Activated naive CD8-positive, alpha-beta T cell treated with anti-CD3 and anti-CD28 coated beads, Interleukin-2, amount 10 ng/mL, durations not matched to agents 7 days and 5 days (primary cell): ENCODE measurements around the gene SNX3. TPM values are rescaled to one million over a fixed set of nuclear protein-coding genes. Genes with fewer than 3 reads are reported as not detected.
"Not testable (repeated sequence)": the region's sequence is repeated elsewhere in the genome, so short reads cannot be mapped to it uniquely, and the experiment has no call there.

Source experiments
- ATAC-seq: fragments of 150-1000 bp; cut with Tn5 transposase; one replicate; pipeline ENCODE4 v1.10.0; 2021; ENCODE audit warnings: low read depth, moderate library complexity
- POLR2A ChIA-PET: fragments of 350-600 bp; sonication (Branson Sonifier 250); formaldehyde crosslinking; loops from one replicate; lab custom pipeline; 2021; ENCODE audit warnings: antibody characterized with exemption; lab: Charles Lee
- DNase-seq: peaks from one replicate; pipeline ENCODE4 v3.0.0; 2021
- H3K27ac Mint-ChIP-seq: one replicate; pipeline ENCODE4 v1.8.0; 2022; ENCODE audit warnings: mild to moderate bottlenecking, mixed read lengths
- H3K27me3 Mint-ChIP-seq: one replicate; pipeline ENCODE4 v1.8.0; 2022; ENCODE audit warnings: mild to moderate bottlenecking, moderate library complexity, mixed read lengths
- H3K36me3 Mint-ChIP-seq: one replicate; pipeline ENCODE4 v1.8.0; 2021; ENCODE audit warnings: mild to moderate bottlenecking, mixed read lengths
- H3K4me1 Mint-ChIP-seq: one replicate; pipeline ENCODE4 v1.8.0; 2021; ENCODE audit warnings: mixed read lengths
- H3K4me3 Mint-ChIP-seq: one replicate; pipeline ENCODE4 v1.8.0; 2022; ENCODE audit warnings: mild to moderate bottlenecking, moderate library complexity, mixed read lengths
- H3K9me3 Mint-ChIP-seq: one replicate; pipeline ENCODE4 v1.8.0; 2021; ENCODE audit warnings: mixed read lengths
- total RNA-seq, 2 experiments: library from RNA; stranded (reverse); gene quantifications; one replicate each; pipeline ENCODE4 v1.2.3, GENCODE V29; 2021

Gene SNX3
- 10 to 100 TPM; 85.0 to 92.5 TPM for total RNA-seq

DNA sequence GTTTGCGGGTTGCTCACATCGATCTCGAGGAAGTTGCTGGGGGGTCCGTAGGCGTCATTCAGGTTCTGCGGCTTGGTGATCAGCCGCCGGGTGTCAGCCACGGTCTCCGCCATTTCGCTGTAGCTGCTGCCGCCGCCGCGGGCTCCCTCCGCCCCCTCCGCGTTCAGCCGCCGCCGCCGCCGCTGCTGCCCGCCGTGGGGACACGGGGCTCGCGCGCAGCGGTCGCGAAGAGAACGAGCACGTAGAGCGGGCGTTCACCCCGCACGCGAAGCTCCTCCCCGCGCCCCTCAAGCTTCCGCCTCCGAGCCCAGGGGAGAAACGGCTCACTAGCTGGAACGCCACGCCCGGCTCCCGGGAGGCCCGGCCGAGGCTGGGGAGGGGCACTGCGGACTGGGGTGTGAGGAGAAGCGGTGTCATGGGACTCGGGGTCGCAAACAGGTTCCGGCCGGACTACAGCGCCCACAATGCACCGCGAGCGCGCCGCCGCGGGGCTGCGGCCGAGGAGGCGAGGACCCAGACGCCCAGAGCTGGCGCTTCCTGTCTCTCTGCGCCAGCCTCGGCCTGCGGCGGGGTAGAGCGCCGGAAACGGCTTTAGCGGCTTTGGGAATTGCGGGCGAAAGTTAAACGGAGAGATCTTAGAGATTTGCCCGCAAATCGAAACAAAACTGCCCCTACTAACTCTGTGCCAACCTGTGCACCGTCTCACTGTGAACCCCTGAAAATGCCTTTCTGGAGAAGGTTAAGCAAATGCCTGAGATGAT, at the start of gene SNX3:
Gene SNX3 (minus strand): TSS at position 232 of the 761 bp plus-strand sequence. CDS start 119 bp downstream, at position 113.
- DNase-seq, result peak; percentile 94
- H3K4me1 Mint-ChIP-seq, result peaks cover 19% of the 10 kb centered on the region
- peaks cover 5% of the 10 kb centered on the region for H3K36me3 Mint-ChIP-seq
- no peaks in the 10 kb centered on the region for H3K9me3 Mint-ChIP-seq
- POLR2A ChIA-PET, result interaction anchor here (0.8 to 2.5 kb wide), 17 partner anchors 12 to 802 kb away, joined by 3 to 32 read pairs (median 4); partner anchors contain the start of genes AFG1L and PDSS2
- peaks cover 4% of the 10 kb centered on the region for H3K27me3 Mint-ChIP-seq
- H3K27ac Mint-ChIP-seq, result peak within 1 kb of the TSS; percentile 89
- H3K4me3 Mint-ChIP-seq, result peak within 1 kb of the TSS; percentile 84
- peak; percentile 88 for ATAC-seq

DNA sequence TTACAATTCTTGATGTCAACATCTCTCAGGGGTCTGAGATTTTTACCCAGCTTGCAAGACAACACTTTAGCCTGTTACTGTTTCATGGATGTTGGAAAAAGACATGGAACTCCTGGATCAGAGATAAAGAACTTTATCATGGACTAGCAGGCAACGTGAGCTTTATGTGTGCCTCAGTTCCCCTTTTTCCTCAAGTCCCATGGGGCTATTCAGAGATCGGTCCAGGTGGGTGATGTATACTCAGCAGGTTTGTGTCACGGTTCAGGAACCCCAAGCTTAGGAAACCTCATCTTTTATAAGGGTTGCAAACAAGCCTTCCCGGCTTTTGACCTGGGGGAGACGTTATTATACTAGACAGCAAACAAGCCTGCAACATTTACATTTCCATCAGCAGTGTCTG, 49.0 kb upstream of the SNX3 start:
- Mint-ChIP-seq H3K27me3 (no peaks in the 10 kb centered on the region), H3K4me1 (peaks cover 7% of the 10 kb centered on the region), H3K27ac (no peak overlapping the region), H3K9me3 (no peaks in the 10 kb centered on the region), H3K36me3 (peaks cover 2% of the 10 kb centered on the region), H3K4me3 (no peak overlapping the region)
- ATAC-seq, result no peak
- no peak for DNase-seq
- POLR2A ChIA-PET, result no interaction called here

DNA sequence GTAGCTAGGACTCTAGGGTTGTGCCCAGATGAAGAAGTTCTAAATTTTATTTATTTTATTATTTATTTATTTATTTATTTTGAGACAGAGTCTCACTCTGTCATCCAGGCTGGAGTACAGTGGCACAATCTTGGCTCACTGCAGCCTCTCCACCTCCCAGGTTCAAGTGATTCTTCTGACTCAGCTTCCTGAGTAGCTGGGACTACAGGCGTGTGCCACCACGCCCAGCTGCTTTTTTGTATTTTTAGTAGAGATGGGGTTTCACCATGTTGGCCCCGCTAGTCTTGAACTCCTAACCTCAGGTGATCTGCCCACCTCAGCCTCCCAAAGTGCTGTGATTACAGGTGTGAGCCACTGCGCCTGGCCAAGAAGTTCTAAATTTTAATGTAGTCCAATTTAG, 47.8 kb upstream of the SNX3 start:
- H3K4me3 Mint-ChIP-seq, POLR2A ChIA-PET, DNase-seq, H3K36me3 Mint-ChIP-seq, H3K4me1 Mint-ChIP-seq, H3K27ac Mint-ChIP-seq, H3K9me3 Mint-ChIP-seq, H3K27me3 Mint-ChIP-seq, ATAC-seq: not testable (repeated sequence)

DNA sequence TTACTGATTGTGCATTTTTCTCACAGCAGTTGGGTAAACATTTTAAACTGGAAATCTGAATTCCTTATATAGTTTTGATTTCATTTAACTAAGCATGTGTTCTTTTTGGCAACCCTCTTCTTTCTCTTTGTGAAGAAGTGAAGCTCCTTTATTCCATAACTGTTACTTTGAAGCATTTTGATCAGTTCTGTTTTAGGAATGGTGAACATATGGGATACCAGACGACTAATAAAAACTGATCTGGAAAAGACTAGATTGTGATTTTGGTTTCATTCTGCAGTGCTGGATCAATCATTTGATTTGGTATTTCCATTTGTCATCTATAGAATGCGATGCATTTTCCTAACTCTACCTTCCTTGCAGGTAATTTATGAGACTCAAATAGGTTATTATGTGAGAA, 43.8 kb upstream of the SNX3 start:
- POLR2A ChIA-PET, result no interaction called here
- Mint-ChIP-seq H3K4me3 (no peak overlapping the region), H3K27ac (no peak overlapping the region), H3K36me3 (no peaks in the 10 kb centered on the region), H3K9me3 (no peaks in the 10 kb centered on the region), H3K4me1 (peaks cover 7% of the 10 kb centered on the region), H3K27me3 (no peaks in the 10 kb centered on the region)
- no peak for ATAC-seq
- DNase-seq, result no peak

DNA sequence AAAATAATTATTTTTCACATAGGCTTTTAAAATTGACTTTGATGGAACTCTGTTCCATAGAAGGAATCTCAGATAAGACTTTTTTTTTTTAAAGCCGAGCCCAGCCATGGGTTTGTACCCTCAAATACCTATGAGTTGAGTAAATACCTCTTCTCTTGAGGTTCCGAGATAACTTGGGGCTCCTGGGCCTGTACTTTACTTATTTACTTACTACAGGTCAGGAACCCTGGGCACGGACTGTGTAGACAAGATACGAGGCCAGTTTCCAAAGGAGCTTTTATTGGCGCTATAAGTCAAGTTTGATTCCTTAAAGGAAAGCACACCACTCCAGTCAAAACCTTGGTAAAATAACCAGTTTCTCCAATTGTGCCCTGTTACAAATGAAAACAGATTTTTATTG, 41.5 kb upstream of the SNX3 start:
- Mint-ChIP-seq H3K4me1 (peaks cover 12% of the 10 kb centered on the region), H3K27ac (no peak overlapping the region), H3K27me3 (no peaks in the 10 kb centered on the region), H3K4me3 (no peak overlapping the region), H3K36me3 (no peaks in the 10 kb centered on the region), H3K9me3 (no peaks in the 10 kb centered on the region)
- ATAC-seq, result no peak
- POLR2A ChIA-PET, result no interaction called here
- DNase-seq, result no peak

DNA sequence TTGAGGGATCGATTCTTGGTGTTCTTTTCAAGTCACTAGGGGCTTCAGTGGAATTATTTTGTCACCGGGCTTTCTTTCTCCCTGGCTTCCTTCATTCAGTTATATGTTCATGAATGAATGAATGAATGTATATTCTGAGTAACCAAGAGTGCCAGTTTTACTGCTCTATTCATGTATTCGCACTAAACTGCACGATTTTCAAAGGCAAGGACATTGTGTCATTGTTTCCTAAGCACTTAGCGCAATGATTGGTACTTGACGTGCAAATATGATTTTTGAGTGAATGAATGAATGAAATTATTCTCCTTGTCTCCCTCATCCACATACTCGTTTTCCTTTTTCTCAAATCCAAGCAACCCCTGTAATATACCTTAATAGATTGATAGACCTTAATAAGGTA, 34.8 kb upstream of the SNX3 start:
- peak overlapping the region; percentile 95 for H3K4me3 Mint-ChIP-seq
- no peaks in the 10 kb centered on the region for H3K9me3 Mint-ChIP-seq
- ATAC-seq (no peak), DNase-seq (no peak)
- H3K36me3 Mint-ChIP-seq, result peaks cover 1% of the 10 kb centered on the region
- peaks cover 24% of the 10 kb centered on the region for H3K4me1 Mint-ChIP-seq
- peaks cover 7% of the 10 kb centered on the region for H3K27me3 Mint-ChIP-seq
- POLR2A ChIA-PET, result interaction anchor here (0.6 to 2.5 kb wide), 5 partner anchors 27 to 836 kb away, joined by 3 to 32 read pairs (median 3); partner anchors contain the start of genes PDSS2 and SNX3
- H3K27ac Mint-ChIP-seq, result peak overlapping the region; percentile 100

DNA sequence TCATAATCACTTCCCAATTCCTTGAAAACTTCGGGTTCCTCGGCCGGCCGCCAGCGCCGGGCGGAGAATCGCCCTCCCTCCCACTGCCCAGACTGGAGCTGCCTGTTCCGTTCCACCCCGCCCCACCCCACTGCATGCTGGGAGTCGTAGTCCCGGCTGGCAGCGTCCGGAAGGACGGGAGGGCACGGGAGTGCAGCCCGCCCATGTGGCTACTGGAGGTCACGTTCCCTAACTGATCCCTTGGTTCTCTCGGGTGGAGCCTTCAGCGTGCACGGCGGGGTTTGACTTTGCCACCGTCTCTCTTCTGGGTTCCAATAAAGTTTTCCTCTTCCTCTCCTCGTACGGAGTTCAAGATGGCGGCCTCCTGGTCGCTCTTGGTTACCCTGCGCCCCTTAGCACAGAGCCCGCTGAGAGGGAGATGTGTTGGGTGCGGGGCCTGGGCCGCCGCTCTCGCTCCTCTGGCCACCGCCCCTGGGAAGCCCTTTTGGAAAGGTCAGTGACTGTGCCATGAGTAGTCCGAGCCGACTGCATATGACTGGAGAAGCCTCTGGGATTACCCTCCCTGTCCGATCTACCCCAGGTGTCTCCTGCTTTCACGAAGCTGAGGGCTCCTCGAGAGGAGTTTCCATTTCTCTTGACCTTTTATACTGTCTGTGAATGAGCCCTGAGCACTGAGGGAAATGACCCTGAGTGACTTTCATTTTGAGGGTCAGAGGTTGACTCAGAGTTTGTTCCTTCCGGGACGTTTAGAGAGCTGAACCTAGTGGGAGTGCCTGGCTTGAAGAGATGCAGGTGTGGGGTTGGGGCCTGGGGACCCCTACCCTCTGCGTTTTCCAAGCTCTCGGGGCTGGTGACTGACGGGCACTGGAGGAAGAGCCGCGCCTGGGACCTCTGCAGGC, 34.1 kb upstream of the SNX3 start, which contains the start of gene AFG1L:
Gene AFG1L (plus strand): TSS at position 328 of the 899 bp plus-strand sequence. CDS start 26 bp downstream, at position 354.
- peak; percentile 90 for ATAC-seq
- Mint-ChIP-seq H3K9me3 (no peaks in the 10 kb centered on the region), H3K27me3 (peaks cover 7% of the 10 kb centered on the region), H3K4me3 (peak within 1 kb of the TSS; percentile 95), H3K27ac (peak within 1 kb of the TSS; percentile 100), H3K4me1 (peaks cover 24% of the 10 kb centered on the region), H3K36me3 (peaks cover 1% of the 10 kb centered on the region)
- DNase-seq, result peak; percentile 91
- POLR2A ChIA-PET, result interaction anchor here (0.7 to 2.5 kb wide), 6 partner anchors 26 to 836 kb away, joined by 3 to 32 read pairs (median 4); partner anchors contain the start of genes PDSS2 and SNX3

DNA sequence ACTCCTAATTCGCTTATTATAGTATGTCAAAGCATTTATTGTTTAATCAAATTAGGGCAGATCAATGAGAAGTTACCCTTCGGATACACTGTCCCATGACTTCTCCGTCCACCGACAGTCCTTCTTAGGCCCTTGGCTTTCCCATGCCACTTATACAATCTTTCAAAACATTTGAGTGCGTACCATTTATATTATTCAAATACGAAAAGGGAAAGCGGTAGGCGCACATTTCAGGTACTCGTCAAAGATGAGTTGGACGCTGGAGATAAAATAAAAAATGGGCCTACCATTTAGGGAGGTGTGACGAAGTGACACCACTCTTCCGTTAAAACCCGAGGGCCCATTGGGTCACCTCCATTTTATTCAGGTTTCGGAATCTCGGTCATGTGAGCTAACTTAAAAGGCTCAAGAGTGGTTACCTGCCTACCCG, 33.5 kb upstream of the SNX3 start:
- peak overlapping the region; percentile 95 for H3K4me3 Mint-ChIP-seq
- peaks cover 1% of the 10 kb centered on the region for H3K36me3 Mint-ChIP-seq
- peaks cover 7% of the 10 kb centered on the region for H3K27me3 Mint-ChIP-seq
- H3K27ac Mint-ChIP-seq, result peak overlapping the region; percentile 100
- H3K4me1 Mint-ChIP-seq, result peaks cover 22% of the 10 kb centered on the region
- POLR2A ChIA-PET, result interaction anchor here (1.0 to 2.5 kb wide), 4 partner anchors 33 to 337 kb away, joined by 3 to 32 read pairs (median 4); partner anchors contain the start of gene SNX3
- H3K9me3 Mint-ChIP-seq, result no peaks in the 10 kb centered on the region
- DNase-seq, result no peak
- peak; percentile 40 for ATAC-seq

DNA sequence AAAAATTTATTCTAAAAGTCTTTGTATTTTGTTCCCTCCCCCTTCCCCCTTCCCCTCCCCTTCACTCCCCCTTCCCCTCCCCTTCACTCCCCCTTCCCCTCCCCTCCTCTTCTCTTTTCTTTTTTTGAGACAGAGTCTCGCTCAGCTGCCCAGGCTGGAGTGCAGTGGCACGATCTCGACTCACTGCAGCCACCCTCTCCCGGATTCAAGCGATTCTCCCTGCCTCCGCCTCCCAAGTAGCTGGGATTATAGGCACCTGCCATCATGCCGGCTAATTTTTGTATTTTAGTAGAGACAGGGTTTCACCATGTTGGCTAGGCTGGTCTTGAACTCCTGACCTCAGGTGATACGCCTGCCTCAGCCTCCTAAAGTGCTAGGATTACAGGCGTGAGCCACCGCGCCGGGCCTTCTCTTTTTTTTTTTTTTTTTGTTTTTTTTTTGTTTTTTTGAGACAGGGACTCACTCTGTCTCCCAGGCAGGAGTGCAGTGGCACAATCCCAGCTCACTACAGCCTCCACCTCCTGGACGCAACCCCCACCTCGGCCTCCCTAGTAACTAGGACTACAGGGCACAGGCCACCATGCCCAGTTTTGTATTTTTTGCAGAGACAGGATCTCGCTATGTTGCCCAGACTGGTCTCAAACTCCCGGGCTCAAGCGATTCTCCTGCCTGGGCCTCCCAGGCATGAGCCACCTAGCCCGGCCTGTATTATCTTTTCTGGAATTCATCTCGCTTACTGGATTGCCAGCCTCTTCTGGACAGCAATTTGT, 32.9 kb upstream of the SNX3 start:
- Mint-ChIP-seq H3K4me1 (peaks cover 25% of the 10 kb centered on the region), H3K36me3 (peaks cover 1% of the 10 kb centered on the region), H3K27me3 (peaks cover 7% of the 10 kb centered on the region), H3K9me3 (no peaks in the 10 kb centered on the region), H3K4me3 (peak overlapping the region; percentile 95), H3K27ac (peak overlapping the region; percentile 100)
- ATAC-seq (no peak), DNase-seq (no peak)
- POLR2A ChIA-PET, result interaction anchor here (1.0 to 2.5 kb wide), 3 partner anchors 33 to 337 kb away, joined by 3 to 32 read pairs (median 4); partner anchors contain the start of gene SNX3

DNA sequence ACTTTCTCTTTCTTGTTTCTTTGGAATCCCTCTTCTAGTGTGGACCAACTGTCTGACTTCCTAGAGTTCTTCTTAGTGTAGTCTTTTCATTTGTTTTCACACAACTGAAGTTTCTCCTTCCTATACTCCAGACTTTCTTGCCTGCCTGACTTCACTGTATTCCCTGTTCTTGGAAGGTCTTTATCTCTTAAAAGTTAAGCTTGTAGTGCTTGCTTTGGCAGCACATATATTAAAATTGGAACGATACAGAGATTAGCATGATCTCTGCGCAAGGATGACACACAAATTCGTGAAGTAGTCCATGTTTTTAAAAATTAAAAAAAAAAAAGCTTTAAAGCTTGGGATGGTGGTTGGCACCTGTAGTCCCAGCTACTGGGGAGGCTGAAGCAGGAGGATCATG, 31.7 kb upstream of the SNX3 start:
- H3K9me3 Mint-ChIP-seq, H3K4me3 Mint-ChIP-seq, DNase-seq, ATAC-seq, H3K27me3 Mint-ChIP-seq, POLR2A ChIA-PET, H3K36me3 Mint-ChIP-seq: not testable (repeated sequence)
- Mint-ChIP-seq H3K4me1 (peaks cover 28% of the 10 kb centered on the region), H3K27ac (peak overlapping the region; percentile 45)

DNA sequence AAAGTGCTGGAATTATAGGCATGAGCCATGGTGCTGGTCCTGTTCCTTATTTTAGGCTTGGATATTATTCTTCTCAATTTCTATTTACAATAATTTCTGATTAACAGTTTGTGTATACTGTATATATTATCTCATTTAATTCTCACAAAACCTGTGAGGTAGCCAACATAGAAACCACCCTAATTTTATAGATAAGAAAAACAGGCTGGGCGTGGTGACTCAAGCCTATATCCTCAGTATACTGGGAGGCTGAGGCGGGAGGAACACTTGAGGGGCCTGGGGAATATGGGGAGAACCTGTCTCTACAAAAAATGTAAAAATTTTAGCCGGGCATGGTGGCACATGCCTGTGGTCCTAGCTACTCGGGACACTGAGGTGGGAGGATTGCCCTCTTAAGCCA, 30.3 kb upstream of the SNX3 start:
- POLR2A ChIA-PET, result interaction anchor here (1.0 kb wide), 1 partner anchor 30 kb away, joined by 5 read pairs; no protein-coding TSS in a partner anchor
- H3K27ac Mint-ChIP-seq, result no peak overlapping the region
- peaks cover 7% of the 10 kb centered on the region for H3K27me3 Mint-ChIP-seq
- H3K36me3 Mint-ChIP-seq, result peaks cover 3% of the 10 kb centered on the region
- H3K4me1 Mint-ChIP-seq, result peaks cover 37% of the 10 kb centered on the region
- ATAC-seq (no peak), DNase-seq (no peak)
- H3K9me3 Mint-ChIP-seq, result no peaks in the 10 kb centered on the region
- H3K4me3 Mint-ChIP-seq, result no peak overlapping the region

DNA sequence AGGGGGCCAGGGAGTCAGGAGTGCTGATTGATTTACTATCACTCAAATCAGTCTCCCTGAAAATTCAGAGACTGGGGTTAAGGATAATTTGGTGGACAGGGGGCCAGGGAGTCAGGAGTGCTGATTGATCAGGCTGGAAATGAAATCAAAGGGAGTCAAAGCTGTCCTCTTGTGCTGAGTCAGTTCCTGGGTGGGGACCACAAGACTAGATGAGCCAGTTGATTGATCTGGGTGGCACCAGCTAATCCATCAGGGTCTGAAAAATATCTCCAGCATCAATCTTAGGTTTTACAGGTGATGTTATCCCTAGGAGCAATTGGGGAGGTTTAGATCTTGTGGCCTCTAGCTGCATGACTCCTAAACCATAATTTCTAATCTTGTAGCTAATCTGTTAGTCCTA, 27.9 kb upstream of the SNX3 start:
- ATAC-seq, result no peak
- H3K36me3 Mint-ChIP-seq, result peaks cover 3% of the 10 kb centered on the region

More for the DNA sequence above, 27.9 kb upstream of the SNX3 start:
- POLR2A ChIA-PET, result interaction anchor here (0.5 to 0.9 kb wide), 2 partner anchors 20 to 631 kb away, joined by 3 read pairs; no protein-coding TSS in a partner anchor
- Mint-ChIP-seq H3K27me3 (peaks cover 8% of the 10 kb centered on the region), H3K4me1 (peaks cover 26% of the 10 kb centered on the region), H3K27ac (no peak overlapping the region), H3K9me3 (no peaks in the 10 kb centered on the region), H3K4me3 (peak overlapping the region; percentile 31)
- no peak for DNase-seq
